Activated T-cell treated with anti-CD3 and anti-CD28 coated beads, Interleukin-2, amount 50 U/mL, for 24 hours (primary cell): ENCODE data around the gene KIF26B.

Experiments used
- DNase-seq: peaks from one replicate; pipeline ENCODE4 v3.0.0-alpha.2; 2020
- H3K27ac Mint-ChIP-seq: 2 replicates; pipeline ENCODE4 v1.8.0; 2020; ENCODE audit warnings: mild to moderate bottlenecking, mixed read lengths
- H3K27me3 Mint-ChIP-seq: 2 replicates; pipeline ENCODE4 v1.8.0; 2020; ENCODE audit warnings: mixed read lengths
- H3K36me3 Mint-ChIP-seq: 2 replicates; pipeline ENCODE4 v1.8.0; 2020; ENCODE audit warnings: low read depth, mixed read lengths
- H3K4me1 Mint-ChIP-seq: 2 replicates; pipeline ENCODE4 v1.8.0; 2020; ENCODE audit warnings: low read depth, mixed read lengths
- H3K4me3 Mint-ChIP-seq: 2 replicates; pipeline ENCODE4 v1.8.0; 2020; ENCODE audit warnings: mild to moderate bottlenecking, moderate library complexity, mixed read lengths
- H3K9me3 Mint-ChIP-seq: 2 replicates; pipeline ENCODE4 v1.8.0; 2020; ENCODE audit warnings: mixed read lengths

KIF26B gene

DNA sequence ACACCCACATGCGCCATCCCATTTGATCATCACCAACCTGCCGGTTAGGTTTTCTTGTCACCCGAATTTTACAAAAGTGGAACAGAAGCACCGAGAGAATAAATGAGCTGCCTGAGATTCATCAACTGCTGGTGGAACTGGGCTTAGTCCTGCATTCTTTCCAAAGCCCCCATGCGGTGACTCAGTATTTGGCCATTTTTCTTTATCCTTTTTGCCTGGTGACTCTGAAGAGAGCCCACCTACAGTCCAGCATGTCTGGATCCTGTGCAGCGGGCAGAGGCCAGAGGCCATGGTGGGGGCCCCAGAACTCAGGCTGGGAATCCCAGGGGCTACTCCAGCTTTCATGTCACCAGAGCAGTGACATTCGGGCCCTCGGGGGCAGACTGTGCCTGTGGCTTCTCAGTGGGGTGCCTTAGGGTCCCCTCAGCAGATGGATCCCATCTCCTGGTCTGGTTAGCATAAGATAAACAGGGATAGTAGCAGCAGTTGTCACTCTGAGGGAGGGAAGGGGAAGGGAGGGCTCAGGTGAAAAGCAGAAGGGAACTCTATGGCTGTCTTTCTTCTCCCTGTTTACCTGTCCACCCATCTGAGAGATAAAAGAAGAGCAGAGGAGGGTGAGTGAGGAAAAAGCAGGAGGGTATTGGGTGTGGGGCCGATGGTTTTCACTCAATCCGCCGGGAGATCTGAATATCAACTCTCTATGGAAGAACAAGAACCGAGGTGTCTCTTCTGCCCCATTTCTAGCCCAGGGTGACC lies 63.2 kb downstream of the KIF26B start:
- no peak for DNase-seq
- H3K4me3 Mint-ChIP-seq: no peak overlapping the region
- no peak overlapping the region for H3K27ac Mint-ChIP-seq
- H3K36me3 Mint-ChIP-seq: no peaks in the 10 kb centered on the region
- no peaks in the 10 kb centered on the region for H3K4me1 Mint-ChIP-seq
- H3K27me3 Mint-ChIP-seq: no peaks in the 10 kb centered on the region
- H3K9me3 Mint-ChIP-seq: no peaks in the 10 kb centered on the region

DNA sequence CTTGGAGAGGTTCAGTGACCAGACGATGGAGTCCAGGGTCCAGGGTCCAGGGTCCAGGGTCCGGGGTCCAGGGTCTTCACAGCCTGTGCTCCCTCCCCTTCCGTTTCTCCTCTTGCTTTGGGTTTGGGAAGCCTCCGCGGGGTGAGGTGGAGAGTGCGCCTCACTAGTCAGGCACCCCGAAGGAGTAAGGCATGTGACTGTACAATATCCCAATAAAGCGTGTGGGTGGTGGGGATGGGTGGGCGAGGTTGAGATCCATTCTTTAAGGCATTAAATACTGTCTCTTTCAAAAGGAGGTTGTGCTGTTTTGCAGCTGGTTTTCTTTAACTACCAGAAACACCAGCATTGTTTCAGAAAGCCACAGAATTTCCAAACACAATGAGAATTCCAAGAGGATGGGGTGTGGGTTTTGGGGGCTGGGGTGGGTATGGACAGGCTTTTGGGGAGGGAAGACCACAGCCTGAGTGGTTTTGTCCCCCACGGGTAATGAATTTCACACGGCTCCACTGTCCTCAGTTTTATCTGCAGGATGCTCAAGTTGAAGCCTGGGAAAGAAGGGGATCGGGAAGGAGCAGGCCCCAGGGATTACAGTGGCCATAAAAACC lies 65.7 kb downstream of the KIF26B start:
- H3K27me3 Mint-ChIP-seq: no peaks in the 10 kb centered on the region
- H3K27ac Mint-ChIP-seq: no peak overlapping the region
- H3K36me3 Mint-ChIP-seq: no peaks in the 10 kb centered on the region
- H3K9me3 Mint-ChIP-seq: no peaks in the 10 kb centered on the region
- H3K4me1 Mint-ChIP-seq: no peaks in the 10 kb centered on the region
- no peak overlapping the region for H3K4me3 Mint-ChIP-seq
- DNase-seq: no peak

DNA sequence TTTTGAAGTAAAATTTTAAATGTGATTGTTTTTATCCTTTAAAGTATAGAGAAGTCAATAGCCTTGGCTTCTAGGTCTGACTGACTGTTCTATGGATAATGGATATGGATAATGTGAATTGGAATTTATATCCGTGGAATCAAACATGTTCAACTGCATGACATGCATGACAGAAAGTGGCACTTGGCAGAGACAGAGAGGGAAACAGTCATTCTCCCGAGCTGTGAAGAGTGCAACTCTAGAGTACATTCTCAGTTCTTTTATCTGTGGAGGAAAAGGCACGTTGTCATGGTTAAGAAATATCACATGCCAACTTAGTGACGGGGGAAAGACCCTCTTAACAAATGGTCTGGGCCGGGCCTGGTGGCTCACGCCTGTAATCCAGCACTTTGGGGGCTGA lies 67.0 kb downstream of the KIF26B start:
- H3K27ac Mint-ChIP-seq: no peak overlapping the region
- no peaks in the 10 kb centered on the region for H3K9me3 Mint-ChIP-seq
- H3K4me3 Mint-ChIP-seq: no peak overlapping the region
- no peak for DNase-seq
- no peaks in the 10 kb centered on the region for H3K27me3 Mint-ChIP-seq
- no peaks in the 10 kb centered on the region for H3K4me1 Mint-ChIP-seq
- no peaks in the 10 kb centered on the region for H3K36me3 Mint-ChIP-seq

DNA sequence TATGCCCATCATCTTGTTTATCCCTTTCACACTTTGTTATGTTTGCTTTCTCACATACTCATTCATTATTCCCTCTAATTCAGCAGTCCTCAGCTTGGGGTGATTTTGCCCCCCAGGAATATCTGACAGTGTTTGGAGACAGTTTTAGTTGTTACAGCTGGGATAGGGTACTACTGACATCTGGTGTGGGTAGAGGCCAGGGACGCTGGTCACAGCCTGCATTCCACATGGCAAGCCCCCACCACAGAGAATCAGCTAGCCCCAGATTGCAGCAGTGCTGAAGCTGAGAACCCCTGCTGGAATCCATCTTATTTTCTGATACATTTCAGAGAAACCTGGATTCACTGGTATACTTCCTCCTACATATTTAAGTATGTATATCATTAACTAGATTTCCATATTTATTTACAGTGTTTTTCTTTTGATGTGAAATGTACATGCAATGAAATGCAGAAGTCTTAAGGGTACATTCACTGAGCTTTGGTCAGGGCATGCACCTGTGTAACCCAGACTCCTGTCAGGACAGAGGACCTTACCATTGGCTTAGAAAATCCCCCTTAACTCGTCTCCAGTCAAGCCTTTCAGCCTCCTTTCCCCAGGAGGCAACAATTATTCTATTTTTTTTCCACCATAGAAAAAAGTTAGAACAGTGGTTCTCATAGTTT lies 68.3 kb downstream of the KIF26B start:
- H3K27me3 Mint-ChIP-seq: no peaks in the 10 kb centered on the region
- no peaks in the 10 kb centered on the region for H3K4me1 Mint-ChIP-seq
- H3K9me3 Mint-ChIP-seq: no peaks in the 10 kb centered on the region
- H3K36me3 Mint-ChIP-seq: no peaks in the 10 kb centered on the region
- no peak for DNase-seq
- no peak overlapping the region for H3K4me3 Mint-ChIP-seq
- H3K27ac Mint-ChIP-seq: no peak overlapping the region

DNA sequence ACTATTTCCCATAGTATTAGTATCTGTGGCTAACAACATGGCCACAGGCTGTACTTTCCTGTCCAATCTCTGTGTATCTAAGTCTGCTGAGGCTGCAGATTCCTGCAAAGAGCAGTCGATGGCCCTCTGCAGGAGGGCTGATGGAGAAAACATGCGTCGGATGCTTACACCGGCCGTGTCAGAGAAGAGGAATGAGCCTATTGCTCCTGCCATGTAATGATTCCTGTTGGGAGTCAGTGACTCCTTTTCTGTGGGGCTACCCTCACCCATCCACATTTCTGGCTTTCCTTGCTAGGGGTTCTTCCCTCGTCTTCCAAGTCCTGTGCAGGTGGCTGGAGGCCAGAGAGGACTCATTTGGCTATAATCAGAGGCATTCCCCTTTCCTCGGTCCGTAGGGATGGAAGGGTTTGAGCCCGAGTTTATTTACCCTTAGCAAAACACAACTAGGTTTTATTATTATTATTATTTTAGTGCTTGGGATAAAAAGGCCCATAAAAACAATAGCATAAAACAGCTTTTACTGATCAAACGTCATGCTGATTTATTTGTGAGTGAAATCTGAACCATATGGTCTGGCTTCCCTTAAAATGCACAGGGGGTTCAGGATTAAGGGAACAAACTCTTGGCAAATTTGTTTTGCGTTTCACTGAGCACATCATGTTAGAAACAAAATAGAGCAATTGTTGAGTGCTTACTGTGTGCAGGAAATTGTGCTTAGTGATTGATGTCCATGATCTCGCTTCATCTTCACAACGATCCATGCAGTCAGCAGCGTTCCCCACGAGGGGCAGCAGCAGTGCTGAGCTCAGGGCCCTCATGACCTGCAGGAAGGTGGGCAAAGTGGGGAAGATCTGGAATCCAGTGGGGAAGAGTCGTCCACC lies 70.8 kb downstream of the KIF26B start:
- DNase-seq: no peak
- Mint-ChIP-seq H3K27ac (no peak overlapping the region), H3K27me3 (no peaks in the 10 kb centered on the region), H3K36me3 (no peaks in the 10 kb centered on the region), H3K9me3 (no peaks in the 10 kb centered on the region), H3K4me1 (no peaks in the 10 kb centered on the region), H3K4me3 (no peak overlapping the region)

DNA sequence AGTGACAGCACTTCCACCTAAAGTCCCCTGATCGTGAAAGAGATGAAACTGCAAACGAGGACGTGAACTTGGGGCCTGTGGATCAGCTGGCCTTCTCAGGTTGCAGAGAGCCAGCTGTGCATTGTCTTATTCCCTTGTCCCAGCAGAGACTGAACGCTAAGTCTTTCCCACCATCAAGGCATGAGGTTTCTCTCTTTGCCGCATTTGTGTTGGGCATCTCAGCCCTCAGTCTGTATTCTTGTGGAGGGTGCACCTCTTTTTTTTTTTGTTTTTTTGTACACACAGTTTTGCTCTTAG lies 71.4 kb downstream of the KIF26B start:
- Mint-ChIP-seq H3K4me3 (no peak overlapping the region), H3K4me1 (no peaks in the 10 kb centered on the region), H3K36me3 (no peaks in the 10 kb centered on the region), H3K9me3 (no peaks in the 10 kb centered on the region), H3K27me3 (no peaks in the 10 kb centered on the region), H3K27ac (no peak overlapping the region)
- DNase-seq: no peak

DNA sequence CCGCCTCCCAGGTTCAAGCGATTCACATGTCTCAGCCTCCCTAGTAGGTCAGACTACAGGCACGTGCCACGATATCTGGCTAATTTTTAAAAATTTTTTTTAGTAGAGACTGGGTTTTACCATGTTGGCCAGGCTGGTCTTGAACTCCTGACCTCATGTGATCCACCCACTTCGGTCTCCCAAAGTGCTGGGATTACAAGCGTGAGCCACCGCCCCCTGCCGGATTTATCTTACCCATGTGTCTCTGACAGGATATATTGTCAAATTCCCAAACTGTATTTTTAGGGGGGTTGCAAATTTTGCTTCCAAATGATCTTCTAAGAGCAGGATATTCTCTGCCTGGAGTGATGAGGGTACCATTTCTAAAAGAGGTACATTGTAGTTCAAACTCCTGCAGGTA lies 74.3 kb downstream of the KIF26B start:
- H3K4me3 Mint-ChIP-seq: no peak overlapping the region
- H3K4me1 Mint-ChIP-seq: no peaks in the 10 kb centered on the region
- no peak for DNase-seq
- H3K27me3 Mint-ChIP-seq: no peaks in the 10 kb centered on the region
- H3K36me3 Mint-ChIP-seq: no peaks in the 10 kb centered on the region
- no peak overlapping the region for H3K27ac Mint-ChIP-seq
- H3K9me3 Mint-ChIP-seq: no peaks in the 10 kb centered on the region

DNA sequence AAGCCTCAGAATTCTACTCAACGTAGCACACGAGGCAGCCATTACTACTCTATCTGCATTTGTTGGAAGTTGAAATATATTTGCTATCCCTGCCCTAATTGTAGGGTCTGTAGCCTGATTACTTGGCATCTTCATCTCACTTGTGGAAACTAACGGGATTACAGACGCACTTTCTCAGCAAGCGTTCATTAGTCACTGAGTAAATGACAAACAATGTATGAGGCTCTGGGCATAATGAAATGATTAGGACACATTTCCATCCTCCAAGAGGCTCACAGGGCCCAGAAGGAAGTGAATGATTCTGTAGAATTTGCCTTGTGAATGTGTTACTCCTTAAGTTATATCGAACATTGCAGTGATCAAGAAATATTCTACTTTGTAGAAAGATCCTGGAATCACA lies 78.1 kb downstream of the KIF26B start:
- H3K4me1 Mint-ChIP-seq: no peaks in the 10 kb centered on the region
- no peaks in the 10 kb centered on the region for H3K36me3 Mint-ChIP-seq
- no peak overlapping the region for H3K27ac Mint-ChIP-seq
- no peak overlapping the region for H3K4me3 Mint-ChIP-seq
- no peaks in the 10 kb centered on the region for H3K27me3 Mint-ChIP-seq
- no peak for DNase-seq
- no peaks in the 10 kb centered on the region for H3K9me3 Mint-ChIP-seq

DNA sequence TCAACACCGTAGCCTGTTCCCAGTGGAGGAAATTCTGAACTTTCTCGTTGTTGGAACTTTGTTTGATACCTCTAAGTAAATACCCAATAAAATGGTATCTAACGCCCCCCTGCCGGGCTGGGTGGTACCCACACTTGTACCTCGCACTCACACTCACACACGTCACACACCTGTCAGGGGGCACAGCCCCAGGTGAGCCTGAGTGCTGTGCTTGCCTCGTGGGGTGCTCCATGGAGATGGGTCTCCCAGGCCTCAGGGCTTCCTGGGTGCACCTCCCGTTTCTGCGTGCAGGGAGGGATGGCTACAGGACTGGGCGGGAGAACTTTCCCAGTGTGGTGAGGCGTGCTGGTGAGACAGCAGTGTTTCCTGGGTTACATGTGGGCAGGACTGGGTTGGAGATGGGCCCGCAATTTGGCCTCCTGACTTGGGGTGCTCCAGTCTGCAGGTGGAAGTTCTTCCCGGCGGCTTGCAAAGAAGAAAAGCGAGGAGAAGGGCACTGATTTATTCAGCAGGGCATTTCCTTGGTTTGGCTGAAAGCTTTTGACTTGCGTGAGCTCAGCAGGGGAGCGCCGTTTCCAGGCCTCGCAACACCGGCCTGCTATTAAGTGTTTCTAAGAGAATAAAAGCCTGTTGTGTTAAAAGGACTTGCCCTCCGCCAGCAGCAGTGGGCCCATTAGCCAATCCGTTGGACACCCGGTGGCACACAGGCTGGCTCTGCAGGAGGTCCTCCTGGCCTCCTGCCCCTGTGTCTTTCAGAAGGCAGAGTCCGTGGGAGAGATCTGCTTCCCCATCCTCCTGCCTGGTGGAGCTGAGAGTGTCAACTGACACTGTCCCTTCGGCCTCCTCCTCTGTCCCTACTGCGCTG lies 79.7 kb downstream of the KIF26B start:
- Mint-ChIP-seq H3K36me3 (no peaks in the 10 kb centered on the region), H3K9me3 (no peaks in the 10 kb centered on the region), H3K27ac (no peak overlapping the region), H3K4me3 (no peak overlapping the region), H3K4me1 (no peaks in the 10 kb centered on the region), H3K27me3 (peaks cover 4% of the 10 kb centered on the region)
- no peak for DNase-seq

DNA sequence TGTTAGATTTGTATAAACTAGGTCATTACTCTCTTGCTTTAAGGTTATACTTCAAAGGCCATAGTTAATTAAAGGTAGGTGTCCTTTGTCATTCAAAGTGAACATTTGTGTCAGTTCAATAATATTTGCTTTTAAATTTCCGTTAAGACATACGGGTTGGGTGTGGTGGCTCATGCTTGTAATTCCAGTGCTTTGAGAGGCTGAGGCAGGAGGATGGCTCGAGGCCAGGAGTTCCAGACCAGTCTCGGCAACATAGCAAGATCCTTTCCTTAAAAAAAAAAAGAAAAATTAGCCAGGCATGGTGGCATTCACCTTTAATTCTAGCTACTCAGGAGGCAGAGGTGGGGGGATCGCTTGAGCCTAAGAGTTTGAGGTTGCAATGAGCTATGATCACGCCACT lies 80.4 kb downstream of the KIF26B start:
- H3K4me1 Mint-ChIP-seq: no peaks in the 10 kb centered on the region
- no peak for DNase-seq
- no peaks in the 10 kb centered on the region for H3K9me3 Mint-ChIP-seq
- H3K4me3 Mint-ChIP-seq: no peak overlapping the region
- peaks cover 6% of the 10 kb centered on the region for H3K27me3 Mint-ChIP-seq
- no peaks in the 10 kb centered on the region for H3K36me3 Mint-ChIP-seq
- no peak overlapping the region for H3K27ac Mint-ChIP-seq

DNA sequence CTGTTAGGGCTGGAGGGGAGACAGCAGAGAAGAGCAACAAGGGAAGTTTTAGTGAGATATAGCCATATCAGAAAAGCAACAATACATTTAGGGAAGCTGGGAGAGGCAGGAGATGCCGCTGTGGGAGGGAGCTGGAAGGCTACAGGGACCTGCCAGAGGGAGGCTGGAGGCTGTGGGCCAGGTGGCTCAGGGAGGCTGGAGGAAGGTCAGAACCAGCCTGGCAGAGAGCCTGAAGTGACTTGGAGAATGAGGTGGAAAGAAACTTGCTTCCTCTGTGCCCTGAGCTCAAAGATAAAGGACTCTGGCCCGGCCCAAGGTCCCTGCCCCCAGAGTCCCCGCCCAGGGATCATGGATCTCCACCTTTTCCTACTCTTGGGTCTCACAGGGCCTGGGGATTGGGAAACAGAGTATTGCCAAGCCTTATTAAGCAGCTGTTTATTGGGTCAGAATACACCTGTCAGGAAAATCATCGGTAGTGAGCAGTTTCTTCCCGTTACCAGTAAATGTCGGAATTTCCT lies 85.9 kb downstream of the KIF26B start:
- no peak overlapping the region for H3K4me3 Mint-ChIP-seq
- H3K4me1 Mint-ChIP-seq: no peaks in the 10 kb centered on the region
- H3K9me3 Mint-ChIP-seq: no peaks in the 10 kb centered on the region
- peaks cover 10% of the 10 kb centered on the region for H3K27me3 Mint-ChIP-seq
- no peak overlapping the region for H3K27ac Mint-ChIP-seq
- no peak for DNase-seq
- H3K36me3 Mint-ChIP-seq: no peaks in the 10 kb centered on the region

DNA sequence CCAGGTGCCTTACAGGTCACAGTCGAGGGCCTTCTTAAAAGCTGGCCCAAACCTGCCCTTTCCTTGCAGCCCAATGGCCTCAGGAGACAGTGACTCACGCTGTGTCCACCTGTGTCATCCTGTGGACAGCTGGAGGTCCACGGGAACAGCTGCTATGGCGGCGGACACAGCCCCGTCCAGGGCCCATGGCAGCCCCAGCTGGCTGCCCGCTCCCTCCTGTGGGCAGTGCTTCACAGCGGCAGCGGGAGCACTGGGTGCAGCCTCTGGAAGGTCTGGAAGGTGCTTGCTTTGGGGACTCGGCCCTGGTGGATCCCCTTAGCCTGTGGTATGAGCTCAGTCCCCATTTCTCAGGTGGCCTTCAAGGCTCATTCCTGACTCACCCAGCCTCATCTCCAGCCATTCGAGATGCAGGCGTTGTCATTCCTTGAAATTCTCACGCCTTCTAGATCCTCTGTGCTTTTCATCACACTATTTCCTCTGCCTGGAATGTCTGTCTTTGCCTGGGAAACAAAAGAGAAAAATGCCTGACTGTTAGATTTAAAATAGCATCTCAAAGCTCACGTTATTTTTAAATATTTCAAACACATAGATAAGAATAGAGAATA lies 86.8 kb downstream of the KIF26B start:
- Mint-ChIP-seq H3K9me3 (no peaks in the 10 kb centered on the region), H3K4me3 (no peak overlapping the region), H3K4me1 (no peaks in the 10 kb centered on the region), H3K27me3 (peaks cover 10% of the 10 kb centered on the region), H3K36me3 (no peaks in the 10 kb centered on the region), H3K27ac (no peak overlapping the region)
- no peak for DNase-seq

DNA sequence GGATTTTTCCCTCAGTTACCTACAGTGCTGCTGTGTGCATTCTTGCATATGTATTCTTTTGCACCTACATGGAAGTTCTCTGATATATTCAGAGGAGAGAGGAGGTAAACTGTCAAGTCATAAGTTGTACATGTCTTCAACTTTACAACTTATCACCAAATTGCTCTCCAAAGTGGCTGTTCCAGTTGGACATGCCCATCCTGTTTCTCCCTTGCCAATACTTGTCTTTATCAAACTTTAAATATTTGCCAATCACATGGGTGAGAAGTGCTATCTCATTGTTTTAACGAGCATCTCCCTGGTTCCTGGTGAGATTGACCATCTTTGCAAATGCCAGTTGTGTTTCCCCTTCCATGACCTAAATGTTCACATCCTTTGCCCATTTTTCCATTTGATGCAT lies 88.2 kb downstream of the KIF26B start:
- H3K27ac Mint-ChIP-seq: no peak overlapping the region
- H3K4me1 Mint-ChIP-seq: no peaks in the 10 kb centered on the region
- H3K36me3 Mint-ChIP-seq: no peaks in the 10 kb centered on the region
- H3K4me3 Mint-ChIP-seq: no peak overlapping the region
- no peaks in the 10 kb centered on the region for H3K9me3 Mint-ChIP-seq
- DNase-seq: no peak
- H3K27me3 Mint-ChIP-seq: peaks cover 10% of the 10 kb centered on the region
